GM21367 (cell line): ENCODE data around the gene RHAG.
"Not testable (repeated sequence)": the region's sequence is repeated elsewhere in the genome, so short reads cannot be mapped to it uniquely, and the experiment has no call there.

Source experiments
- ATAC-seq: cut with Tn5 transposase; IDR thresholded peaks from one replicate; pipeline ENCODE4 v1.9.1; 2021; ENCODE audit not compliant: unreplicated experiment

Gene RHAG

GRCh38 chr6:49636713-49637349 is at the start of gene RHAG:
TSS of gene RHAG (minus strand) at chr6:49636839. CDS start at chr6:49636812, 27 bp downstream.
- no peak for ATAC-seq

GRCh38 chr6:49676671-49677281 is 40.1 kb upstream of the RHAG start:
- ATAC-seq: no peak

DNA sequence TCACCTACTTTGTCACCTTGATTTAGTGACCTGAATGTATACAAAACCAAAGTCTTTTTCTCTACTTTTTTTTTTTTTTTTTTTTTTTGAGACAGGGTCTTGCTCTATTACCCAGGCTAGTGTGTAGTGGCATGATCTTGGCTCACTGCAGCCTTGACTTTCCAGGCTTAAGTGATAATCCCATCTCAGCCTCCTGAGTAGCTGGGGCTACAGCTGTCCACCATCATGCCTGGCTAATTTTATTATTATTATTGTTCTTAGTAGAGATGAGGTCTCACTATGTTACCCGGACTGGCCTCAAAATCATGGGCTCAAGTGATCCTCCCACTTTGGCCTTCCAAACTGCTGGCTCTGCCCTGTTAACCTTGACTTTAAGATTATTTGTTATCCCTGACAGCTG is 39.2 kb upstream of the RHAG start:
- no peak for ATAC-seq

GRCh38 chr6:49668083-49668511 is 31.5 kb upstream of the RHAG start:
- ATAC-seq: no peak

GRCh38 chr6:49666930-49667757 is 30.5 kb upstream of the RHAG start:
- ATAC-seq: no peak

DNA sequence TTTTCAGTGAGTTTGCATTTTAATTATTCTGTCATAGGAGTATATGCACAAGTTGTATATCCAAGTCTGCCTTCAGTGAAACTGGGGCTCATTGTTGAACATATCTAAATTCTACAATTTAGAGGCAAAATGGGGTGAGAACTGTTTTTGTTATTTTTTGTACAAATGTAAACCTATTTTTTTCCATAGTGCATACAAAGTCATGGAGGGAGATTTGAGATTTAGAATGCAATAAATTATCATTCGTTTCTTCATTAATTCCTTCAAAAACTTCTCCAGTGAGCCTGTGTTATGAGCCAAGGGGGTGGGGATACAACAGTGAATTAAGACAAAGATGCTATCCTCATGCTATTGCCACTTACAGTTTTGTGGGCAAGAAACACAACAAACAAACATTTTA is 29.8 kb upstream of the RHAG start:
- no peak for ATAC-seq

GRCh38 chr6:49664817-49665216 is 28.2 kb upstream of the RHAG start:
- ATAC-seq: no peak

DNA sequence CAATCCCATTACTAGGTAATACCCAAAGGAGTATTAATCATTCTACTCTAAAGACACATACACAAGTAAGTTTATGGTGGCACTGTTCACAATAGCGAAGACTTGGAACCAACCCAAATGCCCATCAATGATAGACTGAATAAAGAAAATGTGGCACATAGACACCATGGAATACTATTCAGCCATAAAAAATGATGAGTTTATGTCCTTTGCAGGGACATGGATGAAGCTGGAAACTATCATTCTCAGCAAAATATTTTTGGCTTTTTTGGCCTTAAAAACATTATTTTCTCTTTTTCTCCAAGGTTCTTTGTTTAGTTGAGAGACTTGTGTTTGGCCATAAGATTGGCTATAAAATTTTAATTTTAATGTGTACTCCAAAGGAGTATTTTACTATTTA is 27.4 kb upstream of the RHAG start:
- not testable (repeated sequence) for ATAC-seq

DNA sequence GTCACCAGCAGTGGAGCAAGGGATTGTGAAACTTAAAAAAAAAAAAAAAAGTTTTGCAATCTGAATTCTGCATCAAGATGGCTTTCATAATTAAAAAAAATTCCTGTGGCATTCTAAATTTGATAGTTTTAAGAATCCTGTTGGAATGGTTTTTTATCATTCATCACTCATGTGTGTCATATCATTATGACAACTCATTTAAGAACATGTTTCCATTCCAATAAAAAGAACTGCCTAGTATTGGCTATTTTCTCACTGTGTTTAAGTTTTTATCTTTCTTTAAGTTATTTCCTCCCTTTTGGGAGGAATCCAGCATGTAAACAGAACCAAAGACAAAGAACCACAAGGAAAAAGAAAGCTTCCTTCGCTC is 26.2 kb upstream of the RHAG start:
- no peak for ATAC-seq

- no peak for ATAC-seq
These were observed 25.7 kb upstream of the RHAG start for GRCh38 chr6:49662231-49662891.

DNA sequence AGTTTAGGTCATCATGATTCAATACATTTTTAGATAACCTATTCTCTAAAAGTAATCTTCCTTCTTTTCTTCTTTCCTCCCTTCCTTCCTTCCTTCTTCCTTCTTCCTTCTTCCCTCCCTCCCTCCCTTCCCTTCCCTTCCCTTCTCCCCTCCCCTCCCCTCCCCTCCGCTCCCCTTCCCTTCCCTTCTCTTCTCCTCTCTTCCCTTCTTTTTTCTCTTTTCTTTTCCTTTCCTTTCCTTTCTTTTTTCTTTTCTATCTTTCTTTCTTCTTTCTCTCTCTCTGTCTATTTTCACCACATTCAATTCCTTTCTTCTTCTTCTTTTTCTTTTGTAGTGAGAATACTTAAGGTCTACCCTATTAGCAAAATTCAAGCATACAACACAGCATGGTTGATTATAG is 17.3 kb upstream of the RHAG start:
- ATAC-seq: no peak

DNA sequence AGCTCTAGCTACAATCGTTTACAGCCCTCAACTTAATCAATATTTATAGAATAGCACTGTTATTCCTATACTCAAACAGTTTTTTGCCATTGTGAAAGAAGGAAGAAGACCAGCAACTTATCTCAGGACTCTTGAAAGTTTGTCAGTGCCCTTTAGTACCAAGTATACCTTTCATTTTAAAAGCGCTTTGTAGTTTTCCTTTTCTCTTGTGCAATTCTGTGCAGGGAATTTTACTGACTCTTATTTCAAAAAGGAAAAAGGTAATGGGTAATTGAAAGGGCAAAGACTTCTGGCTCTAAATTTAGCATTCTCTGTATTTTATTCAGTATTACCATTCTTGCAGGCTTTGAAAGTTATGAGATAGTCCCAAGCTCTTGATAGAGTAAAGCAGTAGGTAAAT is 16.8 kb upstream of the RHAG start:
- ATAC-seq: no peak

DNA sequence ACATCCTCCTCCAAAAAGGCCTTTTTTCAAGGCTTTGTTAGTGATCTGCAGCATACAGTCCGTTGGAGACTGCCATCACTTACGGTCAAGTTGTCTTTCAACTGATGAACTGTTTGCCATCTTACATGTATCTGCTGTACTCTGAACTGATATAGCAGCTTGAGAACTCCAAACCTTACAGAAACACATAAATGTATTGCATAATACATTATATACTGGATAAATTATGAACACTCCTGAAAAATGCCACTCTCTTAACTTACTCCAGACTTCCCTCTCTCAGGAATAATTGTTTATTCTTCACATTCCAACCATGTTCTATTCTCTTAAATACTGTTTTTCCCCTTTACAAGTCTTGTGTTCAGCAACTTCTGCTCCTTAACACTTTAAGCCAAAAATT is 14.6 kb upstream of the RHAG start:
- no peak for ATAC-seq

- no peak for ATAC-seq
These were observed 13.3 kb upstream of the RHAG start for GRCh38 chr6:49649988-49650387.

GRCh38 chr6:49648036-49648435 is 11.4 kb upstream of the RHAG start:
- no peak for ATAC-seq

- ATAC-seq: no peak
These were observed 10.8 kb upstream of the RHAG start for GRCh38 chr6:49647476-49647875.

GRCh38 chr6:49646942-49647341 is 10.3 kb upstream of the RHAG start:
- ATAC-seq: no peak

DNA sequence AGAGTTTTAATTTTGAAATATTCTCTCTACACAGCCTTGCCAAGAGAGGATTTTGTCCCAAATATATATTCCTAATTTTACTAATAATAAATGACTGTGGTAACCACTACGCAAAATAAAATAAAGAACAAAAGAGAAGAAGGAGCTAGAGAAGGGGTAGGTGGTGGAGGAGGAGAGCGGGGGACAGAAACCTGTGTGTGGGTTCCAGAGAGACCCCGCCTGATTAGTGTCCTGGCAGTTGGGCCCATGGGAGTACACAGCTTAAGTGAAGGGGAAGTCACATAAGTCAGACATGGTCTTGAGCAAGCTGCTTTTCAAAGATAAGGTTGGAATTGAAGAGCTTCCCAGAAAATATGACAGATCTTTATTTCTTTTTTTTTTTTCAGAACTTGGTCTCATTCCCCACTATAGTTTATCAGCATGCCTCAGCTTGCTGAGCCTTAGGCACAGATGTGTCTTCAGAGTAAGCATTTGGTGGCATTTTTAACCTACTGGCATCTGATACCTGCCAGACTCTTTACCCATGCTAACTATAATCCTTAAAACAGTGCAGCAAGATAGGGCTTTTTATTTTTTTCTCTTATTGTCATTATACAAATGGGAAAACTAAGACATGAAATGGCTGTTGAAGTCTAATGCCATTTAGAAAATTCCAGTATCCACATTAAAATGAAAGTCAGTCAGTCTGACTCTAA is 9.6 kb upstream of the RHAG start:
- no peak for ATAC-seq

DNA sequence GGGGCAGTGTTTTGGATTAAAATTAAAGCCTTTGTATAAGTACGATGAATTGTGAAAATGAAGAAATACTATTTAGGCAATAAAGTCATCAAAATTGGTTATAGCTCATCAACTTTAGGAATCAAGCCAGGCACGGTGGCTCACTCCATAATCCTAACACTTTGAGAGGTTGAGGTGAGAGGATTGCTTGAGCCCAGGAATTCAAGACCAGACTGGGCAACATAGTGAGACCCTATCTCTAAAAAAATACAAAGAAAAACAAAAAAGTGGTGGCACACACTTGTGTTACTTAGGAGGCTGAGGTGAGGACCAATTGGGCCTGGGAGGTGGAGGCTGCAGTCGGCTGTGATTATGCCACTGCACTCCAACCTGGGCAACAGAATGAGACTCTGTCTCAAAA is 8.5 kb upstream of the RHAG start:
- no peak for ATAC-seq

GRCh38 chr6:49639177-49639817 is 2.7 kb upstream of the RHAG start:
- no peak for ATAC-seq

DNA sequence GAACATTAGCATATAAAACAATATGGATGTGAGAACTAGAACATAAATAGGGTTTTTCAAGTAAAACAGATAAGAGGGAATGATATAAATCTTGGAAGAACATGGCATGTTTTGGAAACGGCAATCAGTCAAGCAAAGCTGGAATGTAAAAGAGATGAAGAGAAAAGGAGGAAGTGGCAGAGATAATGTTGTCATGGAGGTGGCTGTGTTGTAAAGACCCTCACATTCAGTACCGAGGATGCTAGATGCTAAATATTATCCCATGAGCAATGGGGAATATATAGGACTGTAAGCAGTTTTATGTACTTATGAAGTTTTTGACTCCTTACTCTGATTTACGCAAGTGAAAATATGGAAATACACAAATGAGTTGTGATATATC is 702 bp upstream of the RHAG start:
- no peak for ATAC-seq
